ENCODE data around the gene LRP5.

LRP5 gene

GRCh38 chr11:68309621-68310185 lies 2.7 kb upstream of the LRP5 start:
- no peak overlapping the region for H2BK5ac ChIP-seq (ENCODE audit: low read length)
- WGBS, 2 donors (ENCODE audit: extremely low coverage in 2 of 2, insufficient read length in 2 of 2, insufficient replicate concordance in 1 of 2) = no CpG with 5 or more reads among the region's 2 CpGs
- no peak overlapping the region for H2BK15ac ChIP-seq (ENCODE audit: low read length)
- H2AK5ac ChIP-seq (ENCODE audit: low read depth, low read length) = no peak overlapping the region
- DNase-seq (ENCODE audit: low spot score) = no peak
- no peak overlapping the region for H4K91ac ChIP-seq (ENCODE audit: low read depth, low read length, poor library complexity)
- peaks cover 4 to 9% of the 10 kb centered on the region in 2 donors for H3K4me1 ChIP-seq (ENCODE audit: control insufficient read depth in 2 of 2, insufficient read depth in 1 of 2, low read depth in 1 of 2, low read length in 2 of 2)
- no peak overlapping the region for H3K27ac ChIP-seq (replicated peaks; ENCODE audit: low read length)
- no peak overlapping the region for H3K18ac ChIP-seq (ENCODE audit: low read length)
- H3K36me3 ChIP-seq (replicated peaks in 1 of 2; ENCODE audit: control insufficient read depth in 2 of 2, insufficient read depth in 2 of 2, low read length in 2 of 2) = no peaks in the 10 kb centered on the region
- no peak overlapping the region for H3K9ac ChIP-seq (ENCODE audit: low read depth, low read length, poor library complexity)
- no peak overlapping the region for H4K8ac ChIP-seq (ENCODE audit: low read depth, low read length)
- peaks cover 6% of the 10 kb centered on the region for H3K79me1 ChIP-seq (ENCODE audit: low read depth, low read length)
- no peak overlapping the region for H3K4ac ChIP-seq (ENCODE audit: low read length)
- H2BK12ac ChIP-seq (ENCODE audit: low read length) = no peak overlapping the region
- no peak overlapping the region for H3K4me2 ChIP-seq (ENCODE audit: insufficient read depth, low read length, poor library complexity, severe bottlenecking)
- H3K14ac ChIP-seq (ENCODE audit: low read length) = no peak overlapping the region
- H3K9me3 ChIP-seq (replicated peaks in 1 of 2; ENCODE audit: control insufficient read depth in 2 of 2, insufficient read depth in 1 of 2, low read depth in 1 of 2, low read length in 2 of 2) = peaks cover 0 to 4% of the 10 kb centered on the region in 2 donors
- peaks cover 0 to 5% (median 0%) of the 10 kb centered on the region in 3 experiments for H3K27me3 ChIP-seq (ENCODE audit: control insufficient read depth in 3 of 3, insufficient read depth in 3 of 3, low read depth in 1 of 3, low read length in 3 of 3)
- H3K23ac ChIP-seq (ENCODE audit: low read depth, low read length, poor library complexity) = no peak overlapping the region
- no peak overlapping the region for H2AFZ ChIP-seq (ENCODE audit: low read length)
- H2BK120ac ChIP-seq (ENCODE audit: low read depth, low read length) = no peak overlapping the region
- H3K4me3 ChIP-seq (ENCODE audit: low read length in 2 of 2) = no peak overlapping the region

- no peaks in the 10 kb centered on the region for H3K36me3 ChIP-seq (replicated peaks in 1 of 2; ENCODE audit: control insufficient read depth in 2 of 2, insufficient read depth in 2 of 2, low read length in 2 of 2)
- peak overlapping the region; percentile 37 for H2BK15ac ChIP-seq (ENCODE audit: low read length)
- H3K4me3 ChIP-seq (ENCODE audit: low read length in 2 of 2) = peak overlapping the region in 1 of 2 donors; percentile 95
- peak overlapping the region; percentile 80 for H2AFZ ChIP-seq (ENCODE audit: low read length)
- H3K9me3 ChIP-seq (replicated peaks in 1 of 2; ENCODE audit: control insufficient read depth in 2 of 2, insufficient read depth in 1 of 2, low read depth in 1 of 2, low read length in 2 of 2) = no peaks in the 10 kb centered on the region
- no CpG with 5 or more reads among the region's 25 CpGs for WGBS, 2 donors (ENCODE audit: extremely low coverage in 2 of 2, insufficient read length in 2 of 2, insufficient replicate concordance in 1 of 2)
- peak overlapping the region; percentile 68 for H2AK5ac ChIP-seq (ENCODE audit: low read depth, low read length)
- H3K4ac ChIP-seq (ENCODE audit: low read length) = no peak overlapping the region
- H3K9ac ChIP-seq (ENCODE audit: low read depth, low read length, poor library complexity) = no peak overlapping the region
- H3K18ac ChIP-seq (ENCODE audit: low read length) = peak overlapping the region; percentile 42
- DNase-seq (ENCODE audit: low spot score) = no peak
- no peak overlapping the region for H3K4me2 ChIP-seq (ENCODE audit: insufficient read depth, low read length, poor library complexity, severe bottlenecking)
- H4K91ac ChIP-seq (ENCODE audit: low read depth, low read length, poor library complexity) = no peak overlapping the region
- peaks cover 10% of the 10 kb centered on the region for H3K79me1 ChIP-seq (ENCODE audit: low read depth, low read length)
- peaks cover 12 to 13% of the 10 kb centered on the region in 2 donors for H3K4me1 ChIP-seq (ENCODE audit: control insufficient read depth in 2 of 2, insufficient read depth in 1 of 2, low read depth in 1 of 2, low read length in 2 of 2)
- no peak overlapping the region for H3K23ac ChIP-seq (ENCODE audit: low read depth, low read length, poor library complexity)
- no peak overlapping the region for H4K8ac ChIP-seq (ENCODE audit: low read depth, low read length)
- no peak overlapping the region for H3K27ac ChIP-seq (replicated peaks; ENCODE audit: low read length)
- no peak overlapping the region for H3K14ac ChIP-seq (ENCODE audit: low read length)
- no peak overlapping the region for H2BK120ac ChIP-seq (ENCODE audit: low read depth, low read length)
- H2BK12ac ChIP-seq (ENCODE audit: low read length) = peak overlapping the region; percentile 92
- peaks cover 0 to 5% (median 0%) of the 10 kb centered on the region in 3 experiments for H3K27me3 ChIP-seq (ENCODE audit: control insufficient read depth in 3 of 3, insufficient read depth in 3 of 3, low read depth in 1 of 3, low read length in 3 of 3)
- no peak overlapping the region for H2BK5ac ChIP-seq (ENCODE audit: low read length)
Observed at GRCh38 chr11:68311160-68312116, 953 bp upstream of the LRP5 start.

- Histone ChIP-seq H3K4me1 (ENCODE audit: control insufficient read depth in 2 of 2, insufficient read depth in 1 of 2, low read depth in 1 of 2, low read length in 2 of 2) (peaks cover 12 to 13% of the 10 kb centered on the region in 2 donors), H3K4me2 (ENCODE audit: insufficient read depth, low read length, poor library complexity, severe bottlenecking) (peak overlapping the region; percentile 89), H3K9me3 (replicated peaks in 1 of 2; ENCODE audit: control insufficient read depth in 2 of 2, insufficient read depth in 1 of 2, low read depth in 1 of 2, low read length in 2 of 2) (no peaks in the 10 kb centered on the region), H2BK120ac (ENCODE audit: low read depth, low read length) (no peak overlapping the region), H3K9ac (ENCODE audit: low read depth, low read length, poor library complexity) (peak overlapping the region; percentile 91), H4K8ac (ENCODE audit: low read depth, low read length) (no peak overlapping the region), H2BK15ac (ENCODE audit: low read length) (no peak overlapping the region), H2BK12ac (ENCODE audit: low read length) (no peak overlapping the region), H3K4ac (ENCODE audit: low read length) (no peak overlapping the region), H3K79me1 (ENCODE audit: low read depth, low read length) (peaks cover 16% of the 10 kb centered on the region), H3K27ac (replicated peaks; ENCODE audit: low read length) (no peak overlapping the region), H3K18ac (ENCODE audit: low read length) (peak overlapping the region; percentile 95), H2AFZ (ENCODE audit: low read length) (peak overlapping the region; percentile 83), H2AK5ac (ENCODE audit: low read depth, low read length) (peak overlapping the region; percentile 75), H3K4me3 (ENCODE audit: low read length in 2 of 2) (peak overlapping the region; percentile 91 to 95), H2BK5ac (ENCODE audit: low read length) (no peak overlapping the region), H3K27me3 (ENCODE audit: control insufficient read depth in 3 of 3, insufficient read depth in 3 of 3, low read depth in 1 of 3, low read length in 3 of 3) (peaks cover 0 to 5% (median 0%) of the 10 kb centered on the region in 3 experiments), H3K14ac (ENCODE audit: low read length) (peak overlapping the region; percentile 47), H3K36me3 (replicated peaks in 1 of 2; ENCODE audit: control insufficient read depth in 2 of 2, insufficient read depth in 2 of 2, low read length in 2 of 2) (no peaks in the 10 kb centered on the region), H3K23ac (ENCODE audit: low read depth, low read length, poor library complexity) (peak overlapping the region; percentile 65), H4K91ac (ENCODE audit: low read depth, low read length, poor library complexity) (no peak overlapping the region)
- DNase-seq (ENCODE audit: low spot score) = no peak
- no CpG with 5 or more reads among the region's 102 CpGs for WGBS, 2 donors (ENCODE audit: extremely low coverage in 2 of 2, insufficient read length in 2 of 2, insufficient replicate concordance in 1 of 2)
Observed at GRCh38 chr11:68312780-68313573, 586 bp downstream of the LRP5 start.

Measured in neuronal stem cell (in vitro differentiated cells).